AG04449 (cell line): ENCODE measurements around the gene FCN3.

Experiments
- CTCF ChIA-PET: fragments of 350-600 bp; formaldehyde crosslinking; extraction: SDS; loops from one replicate; lab custom pipeline; 2021; ENCODE audit warnings: antibody characterized with exemption; lab: Yijun Ruan, JAX
- POLR2A ChIA-PET: fragments of 400-600, 350-600 bp; formaldehyde crosslinking; extraction: SDS; loops from one replicate; lab custom pipeline; 2020; ENCODE audit warnings: antibody characterized with exemption, inconsistent platforms; lab: Yijun Ruan, JAX
- DNase-seq: peaks from one replicate; pipeline ENCODE4 v3.0.0-alpha.2; 2010; ENCODE audit warnings: low read depth, low spot score
- H3K4me3 ChIP-seq: 2 replicates; pipeline ENCODE4 v1.5.1; 2011; ENCODE audit warnings: low read depth, mild to moderate bottlenecking, control low read depth, low read length
- TF ChIP-seq, protein P1 (sequence below): IDR thresholded peaks from one replicate; pipeline ENCODE4 v1.5.1; 2011; ENCODE audit warnings: mild to moderate bottlenecking, moderate library complexity, low read length, control low read depth, inconsistent platforms; ENCODE audit not compliant: insufficient read depth; ENCODE audit errors: missing control alignments

Gene FCN3

DNA sequence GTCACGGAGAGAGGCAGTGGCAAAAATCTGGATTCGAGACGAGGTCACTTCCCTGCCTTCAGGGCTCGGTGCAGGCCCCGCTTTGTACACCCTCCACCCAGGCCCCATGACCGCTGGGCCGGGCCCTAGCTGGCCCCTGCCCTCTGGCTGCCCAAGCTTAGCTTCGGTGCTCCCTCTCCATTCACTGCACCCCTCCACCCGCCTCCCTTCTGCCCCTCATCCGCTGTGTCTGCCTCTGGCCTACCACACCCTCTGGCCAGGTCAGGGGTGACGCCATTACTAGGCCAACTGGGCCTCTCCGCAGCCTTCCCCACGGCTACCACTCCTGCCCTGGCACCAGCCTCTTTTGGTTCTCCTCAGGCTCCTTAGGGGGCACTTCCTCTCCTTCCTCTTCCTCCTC, 9.0 kb upstream of the FCN3 start:
- TF ChIP-seq, protein P1, sequence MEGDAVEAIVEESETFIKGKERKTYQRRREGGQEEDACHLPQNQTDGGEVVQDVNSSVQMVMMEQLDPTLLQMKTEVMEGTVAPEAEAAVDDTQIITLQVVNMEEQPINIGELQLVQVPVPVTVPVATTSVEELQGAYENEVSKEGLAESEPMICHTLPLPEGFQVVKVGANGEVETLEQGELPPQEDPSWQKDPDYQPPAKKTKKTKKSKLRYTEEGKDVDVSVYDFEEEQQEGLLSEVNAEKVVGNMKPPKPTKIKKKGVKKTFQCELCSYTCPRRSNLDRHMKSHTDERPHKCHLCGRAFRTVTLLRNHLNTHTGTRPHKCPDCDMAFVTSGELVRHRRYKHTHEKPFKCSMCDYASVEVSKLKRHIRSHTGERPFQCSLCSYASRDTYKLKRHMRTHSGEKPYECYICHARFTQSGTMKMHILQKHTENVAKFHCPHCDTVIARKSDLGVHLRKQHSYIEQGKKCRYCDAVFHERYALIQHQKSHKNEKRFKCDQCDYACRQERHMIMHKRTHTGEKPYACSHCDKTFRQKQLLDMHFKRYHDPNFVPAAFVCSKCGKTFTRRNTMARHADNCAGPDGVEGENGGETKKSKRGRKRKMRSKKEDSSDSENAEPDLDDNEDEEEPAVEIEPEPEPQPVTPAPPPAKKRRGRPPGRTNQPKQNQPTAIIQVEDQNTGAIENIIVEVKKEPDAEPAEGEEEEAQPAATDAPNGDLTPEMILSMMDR, result no peak

DNA sequence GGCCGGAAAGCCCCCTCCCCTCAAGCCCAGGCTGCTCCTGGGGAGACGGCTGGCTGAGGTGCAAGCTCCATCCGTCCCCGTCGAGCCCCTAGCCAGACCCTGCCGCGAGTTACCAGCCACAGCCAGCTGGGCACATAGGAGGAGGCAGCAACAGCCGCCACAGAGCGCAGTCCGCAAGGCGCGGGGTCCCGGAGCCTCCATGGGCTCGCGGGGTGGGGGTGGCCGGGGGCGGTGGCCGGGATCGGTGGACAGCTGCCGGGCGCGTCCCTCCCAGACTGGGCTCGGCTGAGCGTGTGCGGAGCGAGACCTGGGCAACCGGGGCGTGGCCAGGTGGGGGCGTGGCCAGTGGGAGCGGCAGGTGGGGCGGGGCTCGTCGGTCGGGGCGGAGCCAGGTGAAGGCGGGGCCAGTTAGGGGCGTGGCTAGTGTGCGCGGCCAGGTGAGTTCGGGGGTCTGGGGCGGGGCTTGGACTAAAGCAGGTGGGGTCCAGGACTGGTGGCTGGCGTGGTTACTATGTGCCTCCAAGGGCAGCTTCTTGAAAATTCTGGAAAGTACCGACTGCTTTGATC, 8.5 kb upstream of the FCN3 start, which contains the start of gene CD164L2:
Gene CD164L2, minus strand, starts transcription at position 295 of the 567 bp plus-strand sequence. Its CDS starts 94 bp downstream, at position 201.
- DNase-seq, result no peak
- CTCF ChIA-PET, result interaction anchor here (0.8 to 15.9 kb wide), 10 partner anchors 8 to 339 kb away, joined by 3 to 442 read pairs (median 4); partner anchors contain the start of gene MAP3K6
- H3K4me3 ChIP-seq, result no peak within 1 kb of the TSS
- POLR2A ChIA-PET, result no interaction called here
- TF ChIP-seq, protein P1, result no peak

More for the DNA sequence above, 9.0 kb upstream of the FCN3 start:
- DNase-seq, result no peak
- ChIA-PET POLR2A (interaction anchor here (1.4 kb wide), 1 partner anchor 83 kb away, joined by 4 read pairs; no protein-coding TSS in a partner anchor), CTCF (interaction anchor here (0.9 to 15.9 kb wide), 8 partner anchors 12 to 281 kb away, joined by 3 to 442 read pairs (median 8); partner anchors contain the start of gene MAP3K6)
- H3K4me3 ChIP-seq, result no peak overlapping the region

GRCh38 chr1:27381969-27382762, 7.5 kb upstream of the FCN3 start:
- no peak overlapping the region for H3K4me3 ChIP-seq
- no peak for DNase-seq
- TF ChIP-seq, protein P1, result no peak
- ChIA-PET POLR2A (no interaction called here), CTCF (interaction anchor here (0.7 to 15.9 kb wide), 12 partner anchors 9 to 338 kb away, joined by 3 to 442 read pairs (median 6); partner anchors contain the start of gene MAP3K6)

- DNase-seq, result no peak
- ChIA-PET CTCF (interaction anchor here (0.7 to 15.9 kb wide), 8 partner anchors 10 to 82 kb away, joined by 3 to 442 read pairs (median 6); partner anchors contain the start of gene MAP3K6), POLR2A (no interaction called here)
- H3K4me3 ChIP-seq, result no peak overlapping the region
- TF ChIP-seq, protein P1, result no peak
Measured at GRCh38 chr1:27380766-27381733, 6.4 kb upstream of the FCN3 start.

- H3K4me3 ChIP-seq, result no peak overlapping the region
- TF ChIP-seq, protein P1, result no peak
- CTCF ChIA-PET, result interaction anchor here (0.6 to 15.9 kb wide), 4 partner anchors 15 to 128 kb away, joined by 3 to 442 read pairs (median 4); no protein-coding TSS in a partner anchor
- no peak for DNase-seq
- POLR2A ChIA-PET, result no interaction called here
Measured at GRCh38 chr1:27380224-27380623, 5.6 kb upstream of the FCN3 start.
